Liver (tissue), 9 donors: ENCODE measurements around the gene CLDN24. TPM values are rescaled to one million over a fixed set of nuclear protein-coding genes. Genes with fewer than 3 reads are reported as not detected.

Experiments used
- DNase-seq: peaks from one replicate; pipeline ENCODE4 v3.0.0-alpha.2; 2017; ENCODE audit warnings: low spot score
- H3K27ac ChIP-seq, 2 donors: one replicate each; pipeline ENCODE4 v1.7.0; 2013; ENCODE audit warnings: inconsistent platforms in 2 of 2, low read length in 2 of 2, control low read depth in 1 of 2, low read depth in 1 of 2, mild to moderate bottlenecking in 1 of 2
- H3K27me3 ChIP-seq, 4 donors: one replicate each; pipeline versions ENCODE4 v1.6.1 to v1.7.0; 2013; ENCODE audit warnings: low read length in 3 of 4, inconsistent platforms in 1 of 4, mild to moderate bottlenecking in 1 of 4, moderate library complexity in 1 of 4; ENCODE audit not compliant: control insufficient read depth in 4 of 4, insufficient read depth in 4 of 4
- H3K36me3 ChIP-seq, 4 donors: one replicate each; pipeline versions ENCODE4 v1.6.1 to v1.7.0; 2013; ENCODE audit warnings: low read length in 3 of 4, mild to moderate bottlenecking in 3 of 4, low read depth in 1 of 4, moderate library complexity in 1 of 4; ENCODE audit not compliant: control insufficient read depth in 4 of 4, insufficient read depth in 3 of 4
- H3K4me1 ChIP-seq, 4 donors: one replicate each; pipeline versions ENCODE4 v1.6.1 to v1.7.0; 2013; ENCODE audit warnings: low read length in 3 of 4, mild to moderate bottlenecking in 3 of 4, moderate library complexity in 1 of 4; ENCODE audit not compliant: control insufficient read depth in 4 of 4, insufficient read depth in 4 of 4
- H3K4me3 ChIP-seq, 3 donors: one replicate each; pipeline versions ENCODE4 v1.6.1 to v1.7.0; 2013; ENCODE audit warnings: low read length in 3 of 3, control low read depth in 1 of 3, low read depth in 1 of 3, mild to moderate bottlenecking in 1 of 3
- H3K9ac ChIP-seq, 2 donors: one replicate each; pipeline ENCODE4 v1.7.0; 2013; ENCODE audit warnings: low read length in 2 of 2, mild to moderate bottlenecking in 2 of 2, moderate library complexity in 2 of 2, control low read depth in 1 of 2, low read depth in 1 of 2
- H3K9me3 ChIP-seq, 4 donors: one replicate each; pipeline versions ENCODE4 v1.6.1 to v1.7.0; 2013; ENCODE audit warnings: low read length in 3 of 4; ENCODE audit not compliant: control insufficient read depth in 4 of 4
- EGR1 ChIP-seq, 2 donors: IDR thresholded peaks; 2 replicates each; pipeline ENCODE4 v1.6.1; 2016 to 2018; ENCODE audit warnings: antibody characterized with exemption in 2 of 2, low read depth in 2 of 2
- FOXA1 ChIP-seq: IDR thresholded peaks from 2 replicates; pipeline ENCODE4 v1.6.1; 2016; ENCODE audit warnings: antibody characterized with exemption
- FOXA2 ChIP-seq: IDR thresholded peaks from 2 replicates; pipeline ENCODE4 v1.6.1; 2016; ENCODE audit warnings: antibody characterized with exemption
- HNF4A ChIP-seq, 2 donors: conservative IDR thresholded peaks; 2 replicates each; pipeline ENCODE4 v1.6.1; 2016; ENCODE audit warnings: antibody characterized with exemption in 2 of 2, mild to moderate bottlenecking in 2 of 2
- HNF4G ChIP-seq: IDR thresholded peaks from 2 replicates; pipeline ENCODE4 v1.6.1; 2016; ENCODE audit warnings: antibody characterized with exemption
- NR2F2 ChIP-seq: IDR thresholded peaks from 2 replicates; pipeline ENCODE4 v1.6.1; 2016; ENCODE audit warnings: antibody characterized with exemption
- RAD21 ChIP-seq, 2 donors: IDR thresholded peaks; 2 replicates each; pipeline ENCODE4 v1.6.1; 2016; ENCODE audit warnings: antibody characterized with exemption in 2 of 2, mild to moderate bottlenecking in 2 of 2
- RXRA ChIP-seq, 2 donors: IDR thresholded peaks; 2 replicates each; pipeline ENCODE4 v1.6.1; 2017 to 2018; ENCODE audit warnings: antibody characterized with exemption in 2 of 2, mild to moderate bottlenecking in 1 of 2
- SP1 ChIP-seq: IDR thresholded peaks from 2 replicates; pipeline ENCODE4 v1.6.1; 2018; ENCODE audit warnings: antibody characterized with exemption, mild to moderate bottlenecking
- WGBS: extraction: QIAGEN DNeasy Blood & Tissue Kit; methylation state at CpG from one replicate; pipeline ENCODE4 v1.1.7; 2013; 5-methylcytosine and 5-hydroxymethylcytosine counted together
- polyA plus RNA-seq, 2 donors: library from polyadenylated mRNA; stranded (reverse) in 1 of 2; unstranded in 1 of 2; fragments of 200-250 nt in 1 of 2; fragments of >200 nt in 1 of 2; fragmentation: Nextera tagmentation in 1 of 2; extraction: Ambion mirVana in 1 of 2; gene quantifications; one replicate each; pipeline versions ENCODE4 v1.2.1 to v1.2.3, GENCODE V29; 2013 to 2015
- total RNA-seq, 2 donors: library from RNA; depleted of rRNA; stranded (reverse); fragments of >200 nt; gene quantifications; one replicate each; pipeline ENCODE4 v1.2.3, GENCODE V29; 2014
- TF ChIP-seq, protein P1 (sequence below): IDR thresholded peaks from 2 replicates; pipeline ENCODE4 v1.6.1; 2016; ENCODE audit warnings: antibody characterized with exemption
- TF ChIP-seq, protein P2 (sequence below): fragments of 150-350 bp; IDR thresholded peaks from 2 replicates; pipeline ENCODE4 v1.5.1; 2017; ENCODE audit warnings: improper control_type of control experiment, low read depth, low read length; ENCODE audit not compliant: missing input control
- TF ChIP-seq, protein P3 (sequence below): IDR thresholded peaks from 2 replicates; pipeline ENCODE4 v1.6.1; 2016; ENCODE audit warnings: antibody characterized with exemption, mild to moderate bottlenecking
- donor health status: healthy.
- donor health status: healthy.
- donor health status: healthy.
- donor health status: healthy.
- donor health status: healthy.

CLDN24 gene
- total and polyA plus RNA-seq, 4 donors, result not detected

DNA sequence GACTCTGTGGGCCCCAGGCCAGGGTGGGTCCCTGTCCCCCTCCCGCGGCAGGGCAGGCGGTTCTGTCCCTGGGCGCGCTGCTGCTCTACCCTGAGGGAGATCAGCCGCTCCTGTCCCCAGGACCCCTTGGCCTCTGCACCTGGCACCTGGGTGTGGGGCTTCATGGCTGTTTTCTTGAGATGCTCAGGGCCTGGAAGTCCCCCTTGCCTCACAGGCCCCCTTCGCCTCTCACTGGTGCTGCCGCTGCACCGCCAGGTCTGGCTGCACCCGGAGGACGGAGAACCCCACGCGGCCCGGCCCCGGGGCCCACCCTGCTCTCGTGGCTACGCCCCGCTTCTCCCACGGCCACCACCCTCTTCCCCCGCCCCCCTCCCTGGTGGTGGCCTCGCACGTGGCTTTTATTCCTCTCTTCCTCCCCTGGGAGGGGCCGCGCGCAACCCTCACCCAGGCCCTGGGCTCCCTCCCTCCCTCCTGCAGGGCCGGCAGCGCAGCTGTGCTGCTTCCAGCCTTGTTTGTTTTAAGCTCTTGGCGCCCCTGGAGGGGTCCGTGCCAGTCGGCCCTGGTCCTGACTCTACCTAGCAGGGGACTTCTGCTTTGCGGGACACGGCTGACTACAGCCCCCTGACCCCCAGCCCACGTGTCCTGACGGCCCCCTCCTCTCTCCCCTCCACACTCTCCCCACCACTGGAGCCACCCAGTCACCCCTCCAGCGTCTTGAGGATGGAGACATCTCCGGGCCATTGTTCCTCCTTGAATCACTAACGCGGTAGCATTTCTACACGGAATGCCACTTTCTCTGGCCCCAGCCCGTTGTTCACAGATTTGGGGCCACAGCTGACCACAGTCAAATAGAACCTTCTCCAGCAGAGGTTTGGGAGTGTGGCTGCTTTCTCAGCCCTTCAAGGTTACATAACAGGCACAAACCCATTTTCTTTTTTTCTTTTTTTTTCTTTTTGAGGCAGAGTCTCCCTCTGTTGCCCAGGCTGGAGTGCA lies 20.6 kb upstream of the CLDN24 start:
- no peak for DNase-seq
- no peaks in the 10 kb centered on the region for H3K36me3 ChIP-seq
- no peaks in the 10 kb centered on the region for H3K4me1 ChIP-seq
- WGBS, result 30% methylated on average over 40 of the region's 40 CpGs
- no peaks in the 10 kb centered on the region for H3K9me3 ChIP-seq
- H3K27me3 ChIP-seq, result no peaks in the 10 kb centered on the region
- no peak overlapping the region for H3K27ac ChIP-seq
- TF ChIP-seq SP1, result no peak
- no peak for TF ChIP-seq RXRA (IDR thresholded peaks at IDR 0.05)
- no peak for TF ChIP-seq HNF4G
- TF ChIP-seq, protein P1, sequence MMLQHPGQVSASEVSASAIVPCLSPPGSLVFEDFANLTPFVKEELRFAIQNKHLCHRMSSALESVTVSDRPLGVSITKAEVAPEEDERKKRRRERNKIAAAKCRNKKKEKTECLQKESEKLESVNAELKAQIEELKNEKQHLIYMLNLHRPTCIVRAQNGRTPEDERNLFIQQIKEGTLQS, result no peak
- TF ChIP-seq, protein P2, sequence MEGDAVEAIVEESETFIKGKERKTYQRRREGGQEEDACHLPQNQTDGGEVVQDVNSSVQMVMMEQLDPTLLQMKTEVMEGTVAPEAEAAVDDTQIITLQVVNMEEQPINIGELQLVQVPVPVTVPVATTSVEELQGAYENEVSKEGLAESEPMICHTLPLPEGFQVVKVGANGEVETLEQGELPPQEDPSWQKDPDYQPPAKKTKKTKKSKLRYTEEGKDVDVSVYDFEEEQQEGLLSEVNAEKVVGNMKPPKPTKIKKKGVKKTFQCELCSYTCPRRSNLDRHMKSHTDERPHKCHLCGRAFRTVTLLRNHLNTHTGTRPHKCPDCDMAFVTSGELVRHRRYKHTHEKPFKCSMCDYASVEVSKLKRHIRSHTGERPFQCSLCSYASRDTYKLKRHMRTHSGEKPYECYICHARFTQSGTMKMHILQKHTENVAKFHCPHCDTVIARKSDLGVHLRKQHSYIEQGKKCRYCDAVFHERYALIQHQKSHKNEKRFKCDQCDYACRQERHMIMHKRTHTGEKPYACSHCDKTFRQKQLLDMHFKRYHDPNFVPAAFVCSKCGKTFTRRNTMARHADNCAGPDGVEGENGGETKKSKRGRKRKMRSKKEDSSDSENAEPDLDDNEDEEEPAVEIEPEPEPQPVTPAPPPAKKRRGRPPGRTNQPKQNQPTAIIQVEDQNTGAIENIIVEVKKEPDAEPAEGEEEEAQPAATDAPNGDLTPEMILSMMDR, result no peak
- no peak for TF ChIP-seq NR2F2
- no peak for TF ChIP-seq FOXA2
- no peak for TF ChIP-seq EGR1 (IDR thresholded peaks at IDR 0.05; ENCODE audit: low read depth in 2 of 2)
- no peak for TF ChIP-seq RAD21 (IDR thresholded peaks at IDR 0.05)
- no peak for TF ChIP-seq FOXA1
- no peak for TF ChIP-seq HNF4A (conservative IDR thresholded peaks at IDR 0.05)
- TF ChIP-seq, protein P3, sequence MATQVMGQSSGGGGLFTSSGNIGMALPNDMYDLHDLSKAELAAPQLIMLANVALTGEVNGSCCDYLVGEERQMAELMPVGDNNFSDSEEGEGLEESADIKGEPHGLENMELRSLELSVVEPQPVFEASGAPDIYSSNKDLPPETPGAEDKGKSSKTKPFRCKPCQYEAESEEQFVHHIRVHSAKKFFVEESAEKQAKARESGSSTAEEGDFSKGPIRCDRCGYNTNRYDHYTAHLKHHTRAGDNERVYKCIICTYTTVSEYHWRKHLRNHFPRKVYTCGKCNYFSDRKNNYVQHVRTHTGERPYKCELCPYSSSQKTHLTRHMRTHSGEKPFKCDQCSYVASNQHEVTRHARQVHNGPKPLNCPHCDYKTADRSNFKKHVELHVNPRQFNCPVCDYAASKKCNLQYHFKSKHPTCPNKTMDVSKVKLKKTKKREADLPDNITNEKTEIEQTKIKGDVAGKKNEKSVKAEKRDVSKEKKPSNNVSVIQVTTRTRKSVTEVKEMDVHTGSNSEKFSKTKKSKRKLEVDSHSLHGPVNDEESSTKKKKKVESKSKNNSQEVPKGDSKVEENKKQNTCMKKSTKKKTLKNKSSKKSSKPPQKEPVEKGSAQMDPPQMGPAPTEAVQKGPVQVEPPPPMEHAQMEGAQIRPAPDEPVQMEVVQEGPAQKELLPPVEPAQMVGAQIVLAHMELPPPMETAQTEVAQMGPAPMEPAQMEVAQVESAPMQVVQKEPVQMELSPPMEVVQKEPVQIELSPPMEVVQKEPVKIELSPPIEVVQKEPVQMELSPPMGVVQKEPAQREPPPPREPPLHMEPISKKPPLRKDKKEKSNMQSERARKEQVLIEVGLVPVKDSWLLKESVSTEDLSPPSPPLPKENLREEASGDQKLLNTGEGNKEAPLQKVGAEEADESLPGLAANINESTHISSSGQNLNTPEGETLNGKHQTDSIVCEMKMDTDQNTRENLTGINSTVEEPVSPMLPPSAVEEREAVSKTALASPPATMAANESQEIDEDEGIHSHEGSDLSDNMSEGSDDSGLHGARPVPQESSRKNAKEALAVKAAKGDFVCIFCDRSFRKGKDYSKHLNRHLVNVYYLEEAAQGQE, result no peak
- no peak overlapping the region for H3K4me3 ChIP-seq
- no peak overlapping the region for H3K9ac ChIP-seq

DNA sequence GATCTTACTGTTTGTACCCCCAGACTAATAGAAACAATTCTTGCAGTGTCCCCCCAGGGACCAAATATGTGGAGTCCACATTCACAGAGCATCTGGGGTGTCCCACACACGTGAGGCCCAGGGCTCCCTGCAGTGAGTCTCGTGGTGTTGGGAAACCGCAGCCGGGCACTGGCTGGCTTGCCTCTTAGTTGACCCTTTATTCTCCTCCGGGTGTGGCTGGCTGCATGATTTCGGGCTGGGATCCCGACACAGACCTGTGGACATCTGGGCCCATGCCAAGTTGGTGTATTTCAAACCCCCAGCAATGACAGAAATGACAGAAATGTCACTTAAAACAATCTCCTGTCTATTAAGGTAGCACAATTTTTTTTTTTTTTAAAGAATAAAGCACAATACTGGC lies 15.6 kb upstream of the CLDN24 start:
- DNase-seq, result peak; percentile 22
- Histone ChIP-seq H3K9ac (no peak overlapping the region), H3K4me3 (no peak overlapping the region), H3K27ac (no peak overlapping the region), H3K4me1 (no peaks in the 10 kb centered on the region), H3K9me3 (no peaks in the 10 kb centered on the region), H3K36me3 (no peaks in the 10 kb centered on the region), H3K27me3 (no peaks in the 10 kb centered on the region)
- TF ChIP-seq, protein P3, result no peak
- 88% methylated on average over 7 of the region's 7 CpGs for WGBS
